GM18508 (cell line): ENCODE measurements around the gene ODAPH.
"Not testable (repeated sequence)": the region's sequence is repeated elsewhere in the genome, so short reads cannot be mapped to it uniquely, and the experiment has no call there.

ENCODE experiments used
- ATAC-seq: cut with Tn5 transposase; IDR thresholded peaks from one replicate; pipeline ENCODE4 v1.9.1; 2021; ENCODE audit warnings: moderate number of reproducible peaks; ENCODE audit not compliant: insufficient read depth, unreplicated experiment

The ODAPH gene

DNA sequence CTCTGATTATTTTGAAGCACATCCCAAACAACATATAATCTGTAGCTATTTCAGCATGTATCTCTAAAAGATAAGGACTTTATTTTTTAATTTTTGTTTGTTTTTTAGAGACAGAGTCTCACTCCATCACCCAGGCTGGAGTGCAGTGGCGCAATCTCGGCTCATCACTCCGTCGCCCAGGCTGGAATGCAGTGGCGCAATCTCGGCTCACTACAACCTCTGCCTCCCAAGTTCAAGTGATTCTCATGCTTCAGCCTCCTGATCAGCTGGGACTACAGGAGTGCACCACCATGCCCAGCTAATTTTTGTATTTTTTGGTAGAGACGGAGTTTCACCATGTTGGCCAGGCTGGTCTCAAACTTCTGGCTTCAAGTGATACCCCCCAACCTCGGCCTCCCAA, 11.6 kb upstream of the ODAPH start:
- not testable (repeated sequence) for ATAC-seq

DNA sequence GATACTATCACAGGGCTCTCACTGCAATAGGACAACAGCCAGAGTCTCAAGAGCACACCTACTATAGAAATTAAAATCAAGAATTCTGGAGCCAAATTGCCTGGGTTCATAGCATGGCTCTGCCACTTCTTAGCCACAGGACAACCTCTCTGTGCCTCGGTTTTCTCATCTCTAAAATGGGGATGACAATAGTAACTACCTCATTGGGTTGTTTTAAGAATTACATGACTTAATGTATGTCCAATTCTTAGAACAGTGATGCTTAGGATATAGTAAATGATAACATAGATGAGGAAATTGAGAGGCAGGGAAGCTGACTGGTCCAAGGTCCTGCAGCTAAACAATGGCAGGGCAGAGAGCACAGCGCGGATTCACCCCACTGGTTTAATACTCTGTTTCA, 11.0 kb upstream of the ODAPH start:
- ATAC-seq: no peak

DNA sequence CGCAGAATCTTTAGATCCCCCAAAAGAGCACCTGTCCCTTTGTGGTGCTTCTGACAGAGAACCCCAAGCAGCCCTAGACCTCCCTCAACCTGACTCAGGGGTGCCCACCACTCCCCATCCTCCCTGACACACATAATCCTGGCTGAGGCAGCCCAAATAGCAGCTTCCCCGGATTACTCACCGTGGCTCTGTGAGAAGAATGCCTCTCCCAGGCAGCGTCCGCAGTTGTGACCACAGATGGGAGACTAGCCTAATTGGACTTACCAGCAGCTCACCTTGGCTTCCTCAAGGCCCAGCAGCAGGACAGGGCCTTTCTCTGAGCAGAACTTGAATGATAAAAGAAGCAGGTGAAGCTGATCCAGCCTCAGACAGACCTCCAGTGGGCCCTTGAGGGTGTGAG, 10.3 kb upstream of the ODAPH start:
- ATAC-seq: no peak

DNA sequence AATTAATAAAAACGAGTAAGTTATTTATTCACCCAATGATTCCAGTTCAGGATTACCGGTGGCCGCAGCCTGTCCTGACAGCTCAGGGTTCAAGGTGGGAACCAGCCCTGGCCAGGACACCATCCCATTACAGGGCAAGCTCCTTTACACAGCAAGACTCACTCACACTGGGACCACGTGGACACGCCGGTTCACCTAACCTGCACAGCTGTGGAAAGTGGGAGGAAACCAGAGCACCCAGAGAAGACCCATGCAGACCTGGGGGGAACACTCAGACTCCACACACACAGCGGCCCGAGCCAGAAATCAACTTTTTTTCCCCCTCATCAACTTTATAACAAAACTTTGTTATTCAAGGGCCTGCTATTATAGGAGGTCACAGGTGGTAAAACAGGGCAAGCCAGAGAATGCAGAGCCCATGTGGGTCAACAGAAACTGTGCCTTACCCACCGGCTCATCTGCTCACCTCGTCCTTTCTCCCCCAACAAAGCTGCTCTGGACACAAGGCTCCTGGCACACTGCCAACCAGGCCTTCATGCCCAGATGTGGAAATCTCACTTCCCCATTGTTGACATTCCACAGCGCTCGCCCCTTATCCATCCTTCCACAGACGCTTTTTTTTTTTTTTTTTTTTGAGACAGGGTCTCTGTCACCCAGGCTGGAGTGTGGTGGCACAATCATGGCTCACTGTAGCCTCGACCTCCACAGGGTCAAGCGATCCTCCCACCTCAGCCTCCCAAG, 8.0 kb upstream of the ODAPH start:
- ATAC-seq: no peak

DNA sequence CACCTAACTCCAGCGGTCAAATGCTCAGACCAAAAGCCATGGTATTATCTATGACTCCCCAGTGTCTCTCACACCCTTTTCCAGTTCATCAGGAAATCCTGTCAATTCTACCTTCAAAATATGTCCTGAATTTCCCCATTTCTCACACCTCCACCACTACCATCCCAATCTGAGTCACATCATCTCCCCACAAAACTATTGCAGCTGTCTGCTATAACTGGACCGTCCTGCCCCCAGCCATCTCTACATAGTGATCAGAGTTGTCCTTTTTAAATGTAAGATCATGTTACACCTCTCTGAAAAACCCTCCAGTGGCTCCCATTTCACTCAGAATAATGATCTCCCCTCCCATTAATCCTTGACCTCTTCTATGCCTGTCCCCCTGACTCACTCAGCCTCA, 6.8 kb upstream of the ODAPH start:
- no peak for ATAC-seq

DNA sequence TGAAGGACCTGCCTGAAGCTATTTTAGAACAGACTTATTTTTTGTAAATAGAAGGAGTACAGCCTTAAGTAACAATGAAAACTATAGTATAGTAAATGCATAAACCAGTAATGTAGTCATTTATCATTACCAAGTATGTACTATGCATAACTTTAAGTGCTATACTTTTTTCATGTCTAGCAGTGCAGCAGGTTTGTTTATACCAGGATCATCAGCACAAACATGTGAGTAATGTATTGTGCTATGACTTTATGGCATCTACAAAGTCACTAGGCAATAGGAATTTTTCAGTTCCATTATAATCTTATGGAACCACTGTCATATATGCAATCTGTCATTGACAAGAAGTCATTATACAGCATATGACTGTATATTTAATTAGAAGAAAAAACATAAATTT, 3.4 kb upstream of the ODAPH start:
- no peak for ATAC-seq

DNA sequence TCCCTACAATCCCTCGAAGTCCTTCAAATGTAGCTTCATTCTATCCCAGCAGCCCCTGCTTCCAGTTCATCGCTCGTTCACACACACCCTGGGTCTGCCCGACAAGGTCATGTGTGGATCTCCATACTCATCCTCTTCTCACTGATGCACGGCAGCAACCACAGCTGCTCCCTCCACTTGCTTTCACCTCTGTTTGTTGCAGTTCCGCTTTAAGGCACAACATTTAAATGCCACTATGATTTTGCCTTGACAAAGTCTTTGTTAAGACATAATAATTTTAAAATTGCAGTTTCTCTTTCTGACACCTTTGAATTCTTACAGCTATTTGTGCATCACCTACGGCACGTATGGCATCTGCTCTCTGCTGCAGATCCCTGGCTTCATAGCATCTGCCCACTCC, 1.8 kb downstream of the ODAPH start:
- ATAC-seq: no peak

DNA sequence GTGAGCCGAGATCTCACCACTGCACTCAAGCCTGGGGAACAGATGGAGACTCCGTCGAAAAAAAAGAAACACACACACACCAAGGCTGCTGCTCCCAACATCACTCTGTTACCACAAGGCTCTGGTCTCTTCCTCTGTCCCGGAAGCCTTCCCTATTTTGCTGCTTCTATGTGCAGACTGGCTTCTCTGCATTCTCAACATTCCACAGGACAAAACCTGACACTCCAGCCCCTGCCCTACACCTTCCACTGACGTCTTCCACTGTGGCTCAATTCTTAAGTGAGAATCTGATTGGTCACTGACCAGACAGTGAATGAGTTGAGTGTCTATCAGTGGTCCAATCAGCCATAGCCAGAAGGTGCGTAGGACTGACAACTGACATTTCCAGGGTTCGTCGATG, 5.9 kb downstream of the ODAPH start:
- no peak for ATAC-seq

DNA sequence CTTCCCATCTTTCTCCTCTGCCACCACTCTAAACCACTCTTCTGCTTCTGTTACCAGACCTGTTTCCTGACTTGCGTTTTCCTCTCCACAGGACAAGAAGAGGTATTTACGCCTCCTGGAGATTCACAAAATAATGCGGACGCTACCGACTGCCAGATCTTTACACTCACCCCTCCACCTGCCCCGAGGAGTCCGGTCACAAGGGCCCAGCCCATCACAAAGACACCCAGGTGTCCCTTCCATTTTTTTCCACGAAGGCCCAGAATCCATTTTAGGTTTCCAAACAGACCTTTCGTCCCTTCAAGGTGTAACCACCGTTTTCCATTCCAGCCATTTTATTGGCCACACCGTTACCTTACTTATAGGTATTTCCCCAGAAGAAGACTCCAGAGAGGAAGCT, 8.2 kb downstream of the ODAPH start:
- no peak for ATAC-seq

DNA sequence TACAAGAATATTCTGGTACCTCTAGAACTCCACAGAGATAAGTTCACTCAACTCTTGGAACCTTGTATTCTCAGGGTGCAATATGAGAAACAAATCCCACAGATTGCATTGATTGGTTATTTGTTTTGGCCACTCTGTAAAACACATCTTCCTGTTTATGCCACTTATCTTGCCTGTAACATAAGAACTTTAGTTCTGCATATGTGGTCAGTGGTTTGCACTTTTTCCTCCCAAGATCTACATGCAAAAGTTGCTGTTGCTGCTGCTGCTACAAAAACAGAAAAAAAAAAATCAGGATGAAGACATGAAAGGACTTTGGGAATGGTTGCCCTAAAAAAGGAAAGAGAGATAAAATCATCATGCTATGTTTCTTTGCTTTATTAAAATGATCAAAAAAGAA, 9.6 kb downstream of the ODAPH start:
- ATAC-seq: no peak

DNA sequence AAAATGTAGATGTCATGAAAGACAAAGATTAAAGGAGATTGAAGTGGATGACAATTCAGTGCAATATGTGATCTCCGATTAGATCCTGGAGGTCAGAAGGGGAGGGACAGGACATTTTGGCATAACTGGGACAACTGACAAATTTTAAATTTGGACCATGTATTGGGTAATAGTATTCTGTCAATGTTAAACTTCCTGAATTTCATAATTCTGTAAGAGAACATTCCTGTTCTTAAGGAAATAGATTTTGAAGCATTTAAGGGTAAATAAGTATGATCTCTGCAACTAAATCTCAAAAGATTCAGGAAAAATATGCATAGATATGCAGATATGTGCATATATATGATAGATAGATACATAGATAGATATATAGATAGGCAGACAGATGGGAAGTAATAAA, 11.0 kb downstream of the ODAPH start:
- ATAC-seq: no peak

DNA sequence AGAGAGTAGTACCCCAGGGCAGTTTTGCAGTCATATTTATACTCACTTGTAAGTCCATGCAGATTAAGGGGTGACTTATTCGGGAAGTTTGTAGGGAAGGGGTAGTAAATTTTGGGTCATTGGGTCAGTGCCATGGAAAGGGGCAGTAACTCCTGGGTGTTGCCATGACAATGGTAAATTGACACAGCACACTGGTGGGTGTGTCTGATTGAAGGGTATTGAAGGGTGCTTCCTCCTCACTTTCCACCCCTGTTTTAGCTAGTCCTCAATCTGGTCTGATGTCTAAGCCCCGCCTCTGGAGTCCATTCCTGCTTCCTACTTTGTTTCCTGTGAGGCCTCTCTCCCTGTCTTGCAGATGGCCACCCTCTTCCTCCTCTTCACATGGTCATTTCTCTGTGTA, 11.9 kb downstream of the ODAPH start:
- ATAC-seq: no peak

DNA sequence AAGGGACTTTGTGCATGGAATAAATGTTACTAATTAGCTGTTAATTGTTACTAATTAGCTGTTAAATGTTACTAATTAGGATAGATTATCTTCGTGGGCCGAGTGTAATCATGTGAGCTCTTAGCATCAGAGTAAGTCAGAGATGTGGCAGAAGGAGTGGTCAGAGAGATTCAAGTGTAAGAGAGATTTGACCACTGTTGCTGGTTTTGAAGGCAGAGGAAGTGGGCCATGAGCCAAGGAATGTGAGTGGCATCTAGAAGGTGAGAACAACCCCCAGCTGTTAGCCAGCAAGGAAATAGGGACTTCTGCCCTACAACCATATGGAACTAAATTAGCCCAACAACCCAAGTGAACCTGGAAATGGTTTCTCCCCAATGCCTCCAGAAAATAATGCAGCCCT, 28.2 kb downstream of the ODAPH start:
- ATAC-seq: no peak

DNA sequence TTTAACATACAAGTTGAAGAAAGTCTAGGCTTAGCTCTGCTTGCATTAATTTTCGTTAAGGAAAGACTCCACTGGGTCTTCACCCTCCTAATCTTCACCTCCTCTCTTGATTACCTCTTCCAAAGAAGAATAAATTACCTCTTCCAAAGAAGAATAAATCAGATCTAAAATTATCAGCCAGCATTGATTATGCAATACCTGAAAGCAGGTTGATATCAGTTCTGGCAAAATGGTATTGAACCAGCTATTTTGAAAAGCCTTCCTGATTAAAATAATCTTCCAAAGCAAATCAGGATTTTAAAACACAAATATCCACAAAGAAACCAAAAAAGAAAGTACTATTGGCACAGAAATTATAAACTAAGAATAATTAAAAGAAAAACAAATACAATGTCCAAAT, 37.5 kb downstream of the ODAPH start:
- ATAC-seq: no peak

DNA sequence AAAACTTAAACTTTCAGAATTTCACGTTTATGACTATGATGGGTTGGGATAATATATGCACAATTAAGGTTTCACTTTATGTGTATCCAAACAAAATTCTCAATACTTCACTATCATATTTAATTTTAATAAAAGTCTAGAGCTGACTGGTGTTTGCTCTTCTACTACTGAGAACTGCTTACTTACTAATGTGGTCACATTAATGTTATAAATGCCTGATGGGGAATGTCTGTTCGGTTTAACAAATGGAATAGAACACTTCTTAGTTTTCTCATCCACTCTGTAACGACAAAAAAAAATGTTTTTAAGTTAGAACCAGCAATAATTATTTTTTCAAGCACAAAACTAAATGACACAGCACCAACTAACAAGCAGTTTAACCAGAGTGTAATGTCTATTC, 40.2 kb downstream of the ODAPH start:
- ATAC-seq: no peak

DNA sequence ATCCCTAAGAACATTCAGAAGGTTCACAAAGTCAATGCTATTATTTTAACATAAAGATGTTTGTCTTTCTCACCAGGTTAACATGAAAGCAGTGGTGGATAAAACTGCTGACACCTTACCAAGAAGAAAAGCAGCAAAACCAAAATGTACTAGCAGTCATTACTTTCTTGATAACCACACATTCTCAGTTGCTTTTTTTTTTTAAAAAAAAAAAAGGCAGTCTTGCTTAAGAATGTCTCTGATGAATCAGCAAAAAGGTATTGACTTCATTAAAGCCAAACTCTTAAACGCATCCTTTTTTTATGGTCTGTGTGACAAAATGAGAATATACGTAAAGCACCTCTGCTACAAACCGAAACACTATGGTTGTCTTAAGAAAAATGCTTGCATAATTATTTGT, 42.5 kb downstream of the ODAPH start:
- ATAC-seq: no peak

DNA sequence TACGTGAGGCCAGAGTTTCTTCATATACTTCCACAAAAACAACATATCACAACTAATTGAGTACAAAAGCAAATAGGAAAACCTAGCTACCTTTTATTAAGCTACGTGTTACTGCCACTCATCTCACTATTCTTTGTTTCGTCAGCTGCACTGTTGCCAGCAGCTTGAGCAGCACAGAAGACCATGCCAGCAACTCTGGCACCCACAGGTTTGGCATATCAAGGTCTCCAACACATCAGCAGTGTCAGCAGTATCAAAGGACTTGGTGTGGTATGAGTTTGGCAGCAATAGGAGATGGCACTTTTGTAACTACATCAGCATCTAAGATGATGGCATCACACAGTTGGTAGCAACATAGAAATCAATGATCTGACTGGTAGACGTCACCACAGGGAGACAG, 43.8 kb downstream of the ODAPH start:
- no peak for ATAC-seq

DNA sequence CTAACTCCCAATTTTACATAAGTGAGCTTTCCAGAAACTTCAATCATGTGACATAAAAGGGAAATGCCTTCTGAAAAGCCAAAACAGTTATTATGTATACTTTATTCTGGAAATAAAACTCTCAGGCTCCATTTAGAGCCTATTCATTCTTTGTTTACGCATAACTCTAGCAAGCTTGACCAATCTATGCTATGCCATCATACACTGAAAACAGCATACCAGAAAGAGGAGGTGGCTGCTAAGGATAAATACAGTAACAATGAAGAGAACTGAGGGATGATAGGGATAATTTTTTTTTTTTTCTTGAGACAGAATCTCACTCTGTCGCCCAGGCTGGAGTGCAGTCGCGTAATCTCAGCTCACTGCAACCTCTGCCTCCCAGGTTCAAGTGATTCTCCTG, 50.1 kb downstream of the ODAPH start:
- ATAC-seq: no peak

DNA sequence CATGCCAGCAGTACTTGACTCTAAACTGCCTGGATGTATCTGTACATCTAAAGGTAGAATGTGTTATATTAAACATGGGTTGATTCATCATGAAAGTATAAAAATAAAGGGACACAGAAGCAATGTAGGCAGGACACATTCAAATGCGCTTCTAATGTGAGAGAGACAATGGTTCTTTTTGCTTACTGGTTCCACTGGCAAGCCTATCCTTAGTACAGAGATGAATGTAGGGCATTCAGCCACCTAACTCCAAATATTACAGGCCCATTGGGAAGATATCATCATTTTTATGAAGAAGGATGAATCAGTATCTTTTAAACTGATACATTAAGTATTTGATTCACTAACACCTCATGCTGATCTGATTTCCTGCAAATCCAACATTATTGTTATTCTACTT, 56.4 kb downstream of the ODAPH start:
- ATAC-seq: no peak
